NT2/D1 (cell line): Measurements from ENCODE around the gene PSG2.
"Not testable (repeated sequence)": the region's sequence is repeated elsewhere in the genome, so short reads cannot be mapped to it uniquely, and the experiment has no call there.

Experiments used
- YY1 ChIP-seq: IDR thresholded peaks from 2 replicates; pipeline ENCODE4 v1.6.1; 2011; ENCODE audit not compliant: insufficient read length, insufficient read depth
- ZNF274 ChIP-seq: IDR thresholded peaks from 2 replicates; pipeline ENCODE4 v1.6.1; 2011; ENCODE audit warnings: mild to moderate bottlenecking, low read depth, low read length

DNA sequence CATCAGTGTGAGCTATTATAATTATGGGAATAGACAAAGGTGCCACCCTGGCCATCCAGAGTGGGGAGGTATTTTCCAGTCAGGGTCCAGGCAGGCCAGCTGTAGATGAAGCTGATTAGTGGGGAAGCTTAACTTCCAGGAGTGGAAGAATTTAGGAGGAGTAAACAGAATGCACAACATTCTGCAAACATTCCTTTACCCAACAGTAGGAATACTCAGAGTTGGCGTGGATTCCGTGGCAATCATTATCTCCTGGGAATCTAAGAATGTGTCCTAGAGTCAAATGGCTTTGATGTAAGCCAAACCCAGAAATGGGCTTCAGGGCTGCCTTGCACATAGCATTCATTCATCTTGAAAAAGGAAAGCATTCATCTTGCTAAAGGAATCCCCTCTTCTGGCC lies 23.0 kb downstream of the PSG2 start:
- not testable (repeated sequence) for TF ChIP-seq YY1, ZNF274
